H1 (cell line): ENCODE measurements around the gene SH3BGRL. TPM values are rescaled to one million over a fixed set of nuclear protein-coding genes. Genes with fewer than 3 reads are reported as not detected.

ENCODE experiments used
- CTCF ChIA-PET: fragments of 300-600 bp; sonication (Branson Sonifier 250); formaldehyde crosslinking; loops from one replicate; lab custom pipeline; 2021; ENCODE audit not compliant: partially characterized antibody; lab: Charles Lee
- POLR2A ChIA-PET: fragments of 300-600 bp; sonication (Branson Sonifier 250); formaldehyde crosslinking; loops from one replicate; lab custom pipeline; 2021; ENCODE audit warnings: inconsistent platforms; ENCODE audit not compliant: partially characterized antibody; lab: Charles Lee
- DNase-seq, 2 experiments: peaks; one replicate each; pipeline versions ENCODE4 v3.0.0 to v3.0.0-alpha.2; 2010 to 2022; ENCODE audit warnings: low spot score in 2 of 2, low read depth in 1 of 2, mixed read lengths in 1 of 2
- FAIRE-seq: peaks from 2 replicates; lab custom pipeline; 2011; peaks lifted over from hg19 to GRCh38; lab: Jason Lieb, UNC
- H2AFZ ChIP-seq: 2 replicates; pipeline ENCODE4 v1.8.1; 2012; ENCODE audit warnings: low read length, inconsistent platforms
- H2AK5ac ChIP-seq: 2 replicates; pipeline ENCODE4 v1.6.1; 2013; ENCODE audit warnings: low read depth, low read length
- H2BK120ac ChIP-seq: replicated peaks from 2 replicates; pipeline ENCODE3; 2013; ENCODE audit warnings: low read depth, low read length, inconsistent platforms
- H2BK12ac ChIP-seq: 2 replicates; pipeline ENCODE4 v1.6.1; 2013; ENCODE audit warnings: low read depth, low read length
- H2BK15ac ChIP-seq: 2 replicates; pipeline ENCODE4 v1.6.1; 2013; ENCODE audit warnings: low read length
- H2BK20ac ChIP-seq: 2 replicates; pipeline ENCODE4 v1.6.1; 2013; ENCODE audit warnings: low read length
- H2BK5ac ChIP-seq: 2 replicates; pipeline ENCODE4 v1.6.1; 2013; ENCODE audit warnings: low read depth, low read length
- H3K14ac ChIP-seq: 2 replicates; pipeline ENCODE4 v1.6.1; 2013; ENCODE audit warnings: inconsistent platforms; ENCODE audit not compliant: insufficient read length
- H3K18ac ChIP-seq: 2 replicates; pipeline ENCODE4 v1.6.1; 2013; ENCODE audit warnings: low read length; ENCODE audit errors: extremely low read depth
- H3K23ac ChIP-seq: 2 replicates; pipeline ENCODE4 v1.6.1; 2013; ENCODE audit warnings: inconsistent platforms; ENCODE audit not compliant: insufficient read length
- H3K23me2 ChIP-seq: 2 replicates; pipeline ENCODE4 v1.6.1; 2013; ENCODE audit warnings: low read depth, low read length
- H3K27ac ChIP-seq: 2 replicates; pipeline ENCODE4 v1.6.1; 2011; ENCODE audit warnings: low read depth, low read length, inconsistent platforms
- H3K27me3 ChIP-seq, 4 experiments: replicated peaks in 1 of 4; 1 replicate in 1 of 4; 2 replicates in 3 of 4; pipeline versions ENCODE4 v1.6.1 to v1.8.1; 2011 to 2013; ENCODE audit warnings: low read length in 3 of 4, mild to moderate bottlenecking in 3 of 4, inconsistent platforms in 2 of 4, mixed read lengths in 2 of 4, moderate library complexity in 1 of 4; ENCODE audit not compliant: control insufficient read depth in 3 of 4, insufficient read depth in 3 of 4; ENCODE audit errors: extremely low read depth in 1 of 4
- H3K36me3 ChIP-seq, 4 experiments: 2 replicates each; pipeline versions ENCODE4 v1.6.1 to v1.8.1; 2011 to 2013; ENCODE audit warnings: mild to moderate bottlenecking in 4 of 4, low read length in 3 of 4, moderate library complexity in 2 of 4, control low read depth in 1 of 4, inconsistent platforms in 1 of 4; ENCODE audit not compliant: insufficient read depth in 4 of 4, control insufficient read depth in 2 of 4
- H3K4ac ChIP-seq: replicated peaks from 2 replicates; pipeline ENCODE3; 2013; ENCODE audit warnings: low read length, low read depth, mixed read lengths, inconsistent platforms; ENCODE audit not compliant: insufficient read length
- H3K4me1 ChIP-seq, 4 experiments: replicated peaks in 1 of 4; 1 replicate in 1 of 4; 2 replicates in 3 of 4; pipeline versions ENCODE4 v1.6.1 to v1.8.1; 2011 to 2013; ENCODE audit warnings: low read length in 3 of 4, inconsistent platforms in 2 of 4, mixed read lengths in 1 of 4; ENCODE audit not compliant: insufficient read depth in 4 of 4, control insufficient read depth in 3 of 4
- H3K4me2 ChIP-seq, 2 experiments: 2 replicates each; pipeline versions ENCODE4 v1.6.1 to v1.8.1; 2011 to 2013; ENCODE audit warnings: low read depth in 2 of 2, low read length in 2 of 2, control low read depth in 1 of 2, inconsistent platforms in 1 of 2, mild to moderate bottlenecking in 1 of 2; ENCODE audit not compliant: insufficient read depth in 1 of 2
- H3K4me3 ChIP-seq, 4 experiments: fragments of 200-600, 300-600 bp in 1 of 4; sonication (generic), shearing (Covaris generic), sonication (Bioruptor Twin) in 1 of 4; 2 replicates each; pipeline versions ENCODE4 v1.5.1 to v1.8.1; 2011 to 2016; ENCODE audit warnings: low read length in 4 of 4, low read depth in 3 of 4, control low read depth in 2 of 4, inconsistent platforms in 2 of 4, mild to moderate bottlenecking in 2 of 4, mixed read lengths in 1 of 4, moderate library complexity in 1 of 4; ENCODE audit not compliant: insufficient read depth in 2 of 4; ENCODE audit errors: extremely low read depth in 1 of 4
- H3K56ac ChIP-seq: replicated peaks from 2 replicates; pipeline ENCODE3; 2013; ENCODE audit warnings: low read depth, mild to moderate bottlenecking, mixed read lengths, low read length, inconsistent platforms; ENCODE audit not compliant: insufficient read length
- H3K79me1 ChIP-seq: 2 replicates; pipeline ENCODE4 v1.6.1; 2013; ENCODE audit warnings: low read depth, low read length, control low read depth
- H3K79me2 ChIP-seq, 2 experiments: 2 replicates each; pipeline versions ENCODE4 v1.6.1 to v1.8.1; 2012 to 2013; ENCODE audit warnings: low read length in 2 of 2, mild to moderate bottlenecking in 2 of 2, inconsistent platforms in 1 of 2; ENCODE audit not compliant: insufficient read depth in 2 of 2, control insufficient read depth in 1 of 2
- H3K9ac ChIP-seq, 4 experiments: replicated peaks in 1 of 4; 1 replicate in 1 of 4; 2 replicates in 3 of 4; pipeline versions ENCODE4 v1.6.1 to v1.8.1; 2011 to 2013; ENCODE audit warnings: low read depth in 3 of 4, low read length in 3 of 4, control low read depth in 2 of 4, mild to moderate bottlenecking in 2 of 4, moderate library complexity in 2 of 4, inconsistent platforms in 1 of 4; ENCODE audit errors: extremely low read depth in 1 of 4
- H3K9me3 ChIP-seq, 2 experiments: 2 replicates each; pipeline versions ENCODE4 v1.6.1 to v1.8.1; 2012 to 2013; ENCODE audit warnings: mild to moderate bottlenecking in 2 of 2, moderate library complexity in 2 of 2, control low read depth in 1 of 2, inconsistent platforms in 1 of 2, low read depth in 1 of 2, low read length in 1 of 2, mixed read lengths in 1 of 2; ENCODE audit not compliant: insufficient read depth in 2 of 2
- H4K20me1 ChIP-seq, 2 experiments: replicated peaks in 1 of 2; 2 replicates each; pipeline versions ENCODE3 to v1.8.1; 2011 to 2013; ENCODE audit warnings: inconsistent platforms in 2 of 2, low read length in 2 of 2, mild to moderate bottlenecking in 1 of 2; ENCODE audit not compliant: insufficient read depth in 2 of 2, control insufficient read depth in 1 of 2
- H4K5ac ChIP-seq: 2 replicates; pipeline ENCODE4 v1.6.1; 2013; ENCODE audit warnings: low read length, low read depth, mixed read lengths, inconsistent platforms; ENCODE audit not compliant: insufficient read length
- H4K8ac ChIP-seq: 2 replicates; pipeline ENCODE4 v1.8.0; 2013; ENCODE audit warnings: mild to moderate bottlenecking, moderate library complexity, low read length, inconsistent platforms; ENCODE audit not compliant: insufficient read depth; ENCODE audit errors: extremely low read depth
- H4K91ac ChIP-seq: replicated peaks from 2 replicates; pipeline ENCODE3; 2013; ENCODE audit warnings: low read length, mixed read lengths, inconsistent platforms; ENCODE audit not compliant: insufficient read length
- BRCA1 ChIP-seq: IDR thresholded peaks from 2 replicates; pipeline ENCODE4 v1.6.1; 2012; ENCODE audit warnings: low read depth, low read length, improper control_type of control experiment
- KDM4A ChIP-seq: IDR thresholded peaks from one replicate; pipeline ENCODE4 v1.7.1; 2012; ENCODE audit warnings: low read depth, mild to moderate bottlenecking, moderate library complexity, low read length, inconsistent platforms; ENCODE audit not compliant: severe bottlenecking
- PHF8 ChIP-seq: fragments of 200-600 bp; sonication (generic); conservative IDR thresholded peaks from 2 replicates; pipeline ENCODE4 v1.7.1; 2012; ENCODE audit warnings: low read depth, mild to moderate bottlenecking, inconsistent platforms, low read length, moderate library complexity
- RNF2 ChIP-seq: fragments of 200-900, 300-1000 bp; sonication (generic); IDR thresholded peaks from 2 replicates; pipeline ENCODE4 v1.7.1; 2016; ENCODE audit warnings: borderline replicate concordance, low read depth, mild to moderate bottlenecking, antibody characterized with exemption, low read length; ENCODE audit not compliant: poor library complexity, severe bottlenecking; ENCODE audit errors: missing control alignments
- SP4 ChIP-seq: IDR thresholded peaks from 2 replicates; pipeline ENCODE4 v1.6.1; 2012; ENCODE audit warnings: low read length, inconsistent platforms
- WGBS, 2 experiments: shearing (Covaris generic) in 1 of 2; methylation state at CpG; one replicate each; pipeline versions ENCODE4 v1.1.6 to v1.1.7; 2013 to 2015; ENCODE audit warnings: low lambda C conversion rate in 2 of 2, mixed read lengths in 2 of 2, inconsistent platforms in 1 of 2, low coverage in 1 of 2, missing lambda C conversion rate in 1 of 2; ENCODE audit not compliant: insufficient replicate concordance in 2 of 2, insufficient coverage in 1 of 2, insufficient read length in 1 of 2; ENCODE audit errors: extremely low coverage in 1 of 2, missing lambda C conversion rate in 1 of 2; 5-methylcytosine and 5-hydroxymethylcytosine counted together
- polyA plus RNA-seq, 7 experiments: library from polyadenylated mRNA; depleted of rRNA in 3 of 7; stranded (reverse) in 5 of 7; unstranded in 2 of 7; fragments of >200 nt in 5 of 7; fragments of 200-250 nt in 2 of 7; gene quantifications; 1 replicate in 5 of 7; 2 replicates in 1 of 7; 4 replicates in 1 of 7; pipeline versions ENCODE4 v1.2.1 to v1.2.3, GENCODE V29; 2011 to 2013; ENCODE audit warnings: missing spikeins in 2 of 7, mixed read lengths in 2 of 7
- total RNA-seq: library from RNA; stranded (reverse); fragmentation: NEBNext Ultra II Directional; extraction: Animal tissue kit (Norgen Biotek cat#: 25700); gene quantifications from 2 replicates; pipeline ENCODE4 v1.2.1, GENCODE V29; 2021
- TF ChIP-seq, protein P1 (sequence below), 3 experiments: IDR thresholded peaks; 1 replicate in 2 of 3; 2 replicates in 1 of 3; pipeline versions ENCODE4 v1.5.1 to v1.6.1; 2011; ENCODE audit warnings: low read length in 3 of 3, mild to moderate bottlenecking in 3 of 3, inconsistent platforms in 2 of 3, low read depth in 1 of 3, moderate library complexity in 1 of 3; ENCODE audit not compliant: insufficient read depth in 1 of 3; ENCODE audit errors: control extremely low read depth in 1 of 3

Gene SH3BGRL
- total and polyA plus RNA-seq, 2 of the 8 experiments (the other 6 are each of a cell fraction or from before 2014, with no cell fraction given), result 36.3 to 49.6 TPM

DNA sequence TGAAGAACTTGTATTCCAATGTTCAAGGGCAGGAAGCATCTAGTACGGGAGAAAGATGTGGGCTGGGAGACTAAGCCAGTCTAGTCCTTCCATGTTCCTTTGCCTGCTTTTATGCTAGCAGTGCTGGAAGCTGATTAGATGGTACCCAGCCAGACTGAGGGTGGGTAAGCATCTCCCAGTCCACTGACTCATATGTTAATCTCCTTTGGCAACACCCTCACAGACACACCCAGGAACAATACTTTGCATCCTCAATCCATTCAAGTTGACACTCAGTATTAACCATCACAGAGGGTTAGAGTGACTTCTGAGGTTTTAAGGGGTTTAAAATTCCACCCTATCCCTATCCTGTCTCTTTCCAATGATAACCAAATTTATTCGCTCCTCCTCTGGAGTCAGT is 6.6 kb upstream of the SH3BGRL start:
- no peaks in the 10 kb centered on the region for H3K9me3 ChIP-seq
- H2BK20ac ChIP-seq, result no peak overlapping the region
- ChIA-PET POLR2A (no interaction called here), CTCF (interaction anchor here (0.6 to 2.0 kb wide), 9 partner anchors 19 to 182 kb away, joined by 3 to 7 read pairs (median 4); no protein-coding TSS in a partner anchor)
- H3K18ac ChIP-seq, result no peak overlapping the region
- H3K4me3 ChIP-seq, result no peak overlapping the region
- no peak overlapping the region for H3K4me2 ChIP-seq
- no peak overlapping the region for H3K27ac ChIP-seq
- no peak overlapping the region for H3K14ac ChIP-seq
- H3K23me2 ChIP-seq, result no peaks in the 10 kb centered on the region
- 82% methylated on average over 2 of the region's 2 CpGs; no CpG with 5 or more reads in 1 of the 2 experiments for WGBS, 2 experiments
- no peak overlapping the region for H2BK15ac ChIP-seq
- H3K27me3 ChIP-seq, result no peaks in the 10 kb centered on the region
- H3K4me1 ChIP-seq, result no peaks in the 10 kb centered on the region
- H4K8ac ChIP-seq, result no peak overlapping the region
- H3K36me3 ChIP-seq, result no peaks in the 10 kb centered on the region
- H2BK120ac ChIP-seq, result no peak overlapping the region
- no peak overlapping the region for H4K5ac ChIP-seq
- no peak overlapping the region for H3K56ac ChIP-seq
- no peak overlapping the region for H3K23ac ChIP-seq
- no peaks in the 10 kb centered on the region for H3K79me2 ChIP-seq
- no peaks in the 10 kb centered on the region for H4K20me1 ChIP-seq
- H2AK5ac ChIP-seq, result no peak overlapping the region
- H2BK5ac ChIP-seq, result no peak overlapping the region
- H3K79me1 ChIP-seq, result no peaks in the 10 kb centered on the region
- TF ChIP-seq, protein P1, sequence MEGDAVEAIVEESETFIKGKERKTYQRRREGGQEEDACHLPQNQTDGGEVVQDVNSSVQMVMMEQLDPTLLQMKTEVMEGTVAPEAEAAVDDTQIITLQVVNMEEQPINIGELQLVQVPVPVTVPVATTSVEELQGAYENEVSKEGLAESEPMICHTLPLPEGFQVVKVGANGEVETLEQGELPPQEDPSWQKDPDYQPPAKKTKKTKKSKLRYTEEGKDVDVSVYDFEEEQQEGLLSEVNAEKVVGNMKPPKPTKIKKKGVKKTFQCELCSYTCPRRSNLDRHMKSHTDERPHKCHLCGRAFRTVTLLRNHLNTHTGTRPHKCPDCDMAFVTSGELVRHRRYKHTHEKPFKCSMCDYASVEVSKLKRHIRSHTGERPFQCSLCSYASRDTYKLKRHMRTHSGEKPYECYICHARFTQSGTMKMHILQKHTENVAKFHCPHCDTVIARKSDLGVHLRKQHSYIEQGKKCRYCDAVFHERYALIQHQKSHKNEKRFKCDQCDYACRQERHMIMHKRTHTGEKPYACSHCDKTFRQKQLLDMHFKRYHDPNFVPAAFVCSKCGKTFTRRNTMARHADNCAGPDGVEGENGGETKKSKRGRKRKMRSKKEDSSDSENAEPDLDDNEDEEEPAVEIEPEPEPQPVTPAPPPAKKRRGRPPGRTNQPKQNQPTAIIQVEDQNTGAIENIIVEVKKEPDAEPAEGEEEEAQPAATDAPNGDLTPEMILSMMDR (IDR thresholded peaks at IDR 0.05; ENCODE audit: control extremely low read depth in 1 of 3, insufficient read depth in 1 of 3, low read depth in 1 of 3, low read length in 3 of 3), result no peak
- TF ChIP-seq BRCA1 (no peak), RNF2 (no peak), PHF8 (no peak), SP4 (no peak), KDM4A (no peak)
- TF ChIP-seq, all 59 proteins: peak for 0
- no peak for FAIRE-seq
- no peak overlapping the region for H3K4ac ChIP-seq
- H4K91ac ChIP-seq, result no peak overlapping the region
- no peak overlapping the region for H3K9ac ChIP-seq
- no peak overlapping the region for H2BK12ac ChIP-seq
- no peak overlapping the region for H2AFZ ChIP-seq
- no peak for DNase-seq
